ENCODE results near the gene SLC7A6.

- TF ChIP-seq EZH2 (IDR thresholded peaks at IDR 0.05; ENCODE audit: low read depth, low read length, severe bottlenecking): no peak
- TF ChIP-seq TAF1 (IDR thresholded peaks at IDR 0.05; ENCODE audit: low read depth, low read length): no peak
Measured at GRCh38 chr16:68217506-68217905, 46.8 kb upstream of the SLC7A6 start.
